KMS-11 (cell line): ENCODE measurements around the gene C1orf21.

Experiments used
- H2AFZ ChIP-seq: fragments of 200-600 bp; sonication (generic); 2 replicates; pipeline ENCODE4 v1.6.1; 2016; ENCODE audit warnings: antibody characterized with exemption, mixed run types, low read depth
- H3K27ac ChIP-seq: fragments of 200-600 bp; sonication (generic); 2 replicates; pipeline ENCODE4 v1.6.1; 2016; ENCODE audit warnings: mild to moderate bottlenecking, mixed run types
- H3K27me3 ChIP-seq: fragments of 200-600 bp; sonication (generic); 2 replicates; pipeline ENCODE4 v1.6.1; 2017; ENCODE audit warnings: mild to moderate bottlenecking, low read depth, mixed run types, moderate library complexity; ENCODE audit not compliant: insufficient read depth
- H3K36me3 ChIP-seq: fragments of 200-600 bp; sonication (generic); 2 replicates; pipeline ENCODE4 v1.6.1; 2017; ENCODE audit warnings: mild to moderate bottlenecking, mixed run types; ENCODE audit not compliant: insufficient read depth
- H3K4me1 ChIP-seq: fragments of 200-600 bp; sonication (generic); 2 replicates; pipeline ENCODE4 v1.6.1; 2016; ENCODE audit warnings: mild to moderate bottlenecking, low read depth, mixed run types; ENCODE audit not compliant: poor library complexity, severe bottlenecking
- H3K4me2 ChIP-seq: fragments of 200-600 bp; sonication (generic); 2 replicates; pipeline ENCODE4 v1.7.0; 2016; ENCODE audit warnings: mild to moderate bottlenecking, mixed run types
- H3K4me3 ChIP-seq: fragments of 200-600 bp; sonication (generic); IDR thresholded peaks from 2 replicates; pipeline ENCODE4 v1.6.1; 2017; ENCODE audit warnings: low read depth, low read length, mixed read lengths; ENCODE audit not compliant: insufficient read depth
- H3K79me2 ChIP-seq: fragments of 200-600 bp; sonication (generic); 2 replicates; pipeline ENCODE4 v1.6.1; 2016; ENCODE audit warnings: low read depth, mixed run types; ENCODE audit not compliant: insufficient read depth
- H3K9ac ChIP-seq: fragments of 200-600 bp; sonication (generic); 2 replicates; pipeline ENCODE4 v1.6.1; 2016; ENCODE audit warnings: mild to moderate bottlenecking, mixed run types
- H4K20me1 ChIP-seq: fragments of 200-600 bp; sonication (generic); 2 replicates; pipeline ENCODE4 v1.6.1; 2016; ENCODE audit warnings: mild to moderate bottlenecking, mixed run types; ENCODE audit not compliant: insufficient read depth
- TF ChIP-seq, protein P1 (sequence below): fragments of 200-600 bp; sonication (generic); conservative IDR thresholded peaks from 2 replicates; pipeline ENCODE4 v1.6.1; 2017; ENCODE audit warnings: low read depth, mild to moderate bottlenecking, antibody characterized with exemption, low read length, moderate library complexity, mixed read lengths

Gene C1orf21

GRCh38 chr1:184506481-184506880 is 119.7 kb downstream of the C1orf21 start:
- H3K79me2 ChIP-seq = no peaks in the 10 kb centered on the region; the same call in 1 of the 2 replicates
- no peaks in the 10 kb centered on the region for H4K20me1 ChIP-seq
- no peaks in the 10 kb centered on the region for H3K27me3 ChIP-seq
- no peak overlapping the region for H3K27ac ChIP-seq
- TF ChIP-seq, protein P1, sequence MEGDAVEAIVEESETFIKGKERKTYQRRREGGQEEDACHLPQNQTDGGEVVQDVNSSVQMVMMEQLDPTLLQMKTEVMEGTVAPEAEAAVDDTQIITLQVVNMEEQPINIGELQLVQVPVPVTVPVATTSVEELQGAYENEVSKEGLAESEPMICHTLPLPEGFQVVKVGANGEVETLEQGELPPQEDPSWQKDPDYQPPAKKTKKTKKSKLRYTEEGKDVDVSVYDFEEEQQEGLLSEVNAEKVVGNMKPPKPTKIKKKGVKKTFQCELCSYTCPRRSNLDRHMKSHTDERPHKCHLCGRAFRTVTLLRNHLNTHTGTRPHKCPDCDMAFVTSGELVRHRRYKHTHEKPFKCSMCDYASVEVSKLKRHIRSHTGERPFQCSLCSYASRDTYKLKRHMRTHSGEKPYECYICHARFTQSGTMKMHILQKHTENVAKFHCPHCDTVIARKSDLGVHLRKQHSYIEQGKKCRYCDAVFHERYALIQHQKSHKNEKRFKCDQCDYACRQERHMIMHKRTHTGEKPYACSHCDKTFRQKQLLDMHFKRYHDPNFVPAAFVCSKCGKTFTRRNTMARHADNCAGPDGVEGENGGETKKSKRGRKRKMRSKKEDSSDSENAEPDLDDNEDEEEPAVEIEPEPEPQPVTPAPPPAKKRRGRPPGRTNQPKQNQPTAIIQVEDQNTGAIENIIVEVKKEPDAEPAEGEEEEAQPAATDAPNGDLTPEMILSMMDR = no peak
- H3K9ac ChIP-seq = no peak overlapping the region
- no peak overlapping the region for H3K4me2 ChIP-seq
- H3K4me3 ChIP-seq = no peak overlapping the region
- no peaks in the 10 kb centered on the region for H3K36me3 ChIP-seq
- peaks cover 32% of the 10 kb centered on the region for H3K4me1 ChIP-seq
- no peak overlapping the region for H2AFZ ChIP-seq

GRCh38 chr1:184507165-184507564 is 120.3 kb downstream of the C1orf21 start:
- Histone ChIP-seq H2AFZ (no peak overlapping the region), H3K4me2 (peak overlapping the region; percentile 22), H3K27ac (no peak overlapping the region)

GRCh38 chr1:184507604-184508280 is 120.9 kb downstream of the C1orf21 start:
- no peak overlapping the region for H3K27ac ChIP-seq
- H3K4me2 ChIP-seq = peak overlapping the region; percentile 22
- H3K27me3 ChIP-seq = no peaks in the 10 kb centered on the region

More at GRCh38 chr1:184507165-184507564, 120.3 kb downstream of the C1orf21 start:
- no peaks in the 10 kb centered on the region for H4K20me1 ChIP-seq
- H3K27me3 ChIP-seq = no peaks in the 10 kb centered on the region
- no peak overlapping the region for H3K9ac ChIP-seq
- no peaks in the 10 kb centered on the region for H3K36me3 ChIP-seq
- H3K4me3 ChIP-seq = no peak overlapping the region
- peaks cover 32% of the 10 kb centered on the region for H3K4me1 ChIP-seq
- TF ChIP-seq, protein P1 = no peak
- no peaks in the 10 kb centered on the region; the same call in 1 of the 2 replicates for H3K79me2 ChIP-seq

DNA sequence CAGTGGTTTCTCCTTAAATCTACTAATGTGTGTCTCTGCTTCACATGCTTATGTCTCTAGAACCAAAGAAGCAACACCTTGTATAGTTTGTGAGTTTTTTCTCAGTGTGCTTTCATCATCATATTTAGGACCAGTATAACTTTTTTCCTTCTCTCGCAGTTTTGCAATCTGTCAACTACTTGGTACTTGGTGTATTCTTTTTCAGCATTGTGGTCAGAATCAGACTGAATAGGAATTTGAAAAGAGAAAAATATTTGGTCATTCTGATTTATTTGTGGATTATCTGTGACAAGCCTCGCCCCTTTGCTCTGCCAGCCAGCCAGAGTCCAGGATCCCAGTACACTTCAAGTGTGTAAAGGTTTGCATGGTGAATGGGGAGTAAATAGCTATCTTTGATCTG is 122.3 kb downstream of the C1orf21 start:
- no peak overlapping the region for H3K4me3 ChIP-seq
- H3K4me2 ChIP-seq = no peak overlapping the region; the same call in 1 of the 2 replicates
- H4K20me1 ChIP-seq = no peaks in the 10 kb centered on the region
- no peaks in the 10 kb centered on the region; the same call in 1 of the 2 replicates for H3K79me2 ChIP-seq
- H2AFZ ChIP-seq = no peak overlapping the region
- no peak overlapping the region for H3K27ac ChIP-seq
- H3K27me3 ChIP-seq = no peaks in the 10 kb centered on the region
- H3K4me1 ChIP-seq = peaks cover 32% of the 10 kb centered on the region
- H3K36me3 ChIP-seq = no peaks in the 10 kb centered on the region
- TF ChIP-seq, protein P1 = no peak
- no peak overlapping the region for H3K9ac ChIP-seq

More at GRCh38 chr1:184507604-184508280, 120.9 kb downstream of the C1orf21 start:
- Histone ChIP-seq H3K4me1 (peaks cover 32% of the 10 kb centered on the region), H2AFZ (no peak overlapping the region), H3K9ac (no peak overlapping the region), H3K4me3 (no peak overlapping the region), H3K79me2 (no peaks in the 10 kb centered on the region; the same call in 1 of the 2 replicates), H4K20me1 (no peaks in the 10 kb centered on the region), H3K36me3 (no peaks in the 10 kb centered on the region)
- TF ChIP-seq, protein P1 = no peak
